Kidney (tissue), 14 donors: Measurements from ENCODE around the gene TRAF7. TPM values are rescaled to one million over a fixed set of nuclear protein-coding genes. Genes with fewer than 3 reads are reported as not detected.

ENCODE experiments used
- DNase-seq, 5 donors: peaks; one replicate each; pipeline ENCODE4 v3.0.0-alpha.2; 2013 to 2020
- FAIRE-seq: peaks from 2 replicates; lab custom pipeline; 2012; peaks lifted over from hg19 to GRCh38; lab: Jason Lieb, UNC
- H3K27ac ChIP-seq, 2 donors: one replicate each; pipeline ENCODE4 v1.7.0; 2013; ENCODE audit warnings: low read depth in 2 of 2, low read length in 2 of 2, inconsistent platforms in 1 of 2
- H3K27me3 ChIP-seq: one replicate; pipeline ENCODE4 v1.7.1; 2013; ENCODE audit warnings: low read length, inconsistent platforms; ENCODE audit not compliant: control insufficient read depth, insufficient read depth
- H3K36me3 ChIP-seq, 3 donors: one replicate each; pipeline versions ENCODE4 v1.7.0 to v1.7.1; 2013; ENCODE audit warnings: low read length in 3 of 3, control low read depth in 1 of 3, inconsistent platforms in 1 of 3; ENCODE audit not compliant: insufficient read depth in 3 of 3, control insufficient read depth in 2 of 3
- H3K4me1 ChIP-seq, 3 donors: one replicate each; pipeline versions ENCODE4 v1.7.0 to v1.7.1; 2013; ENCODE audit warnings: low read length in 3 of 3, inconsistent platforms in 1 of 3, low read depth in 1 of 3; ENCODE audit not compliant: control insufficient read depth in 2 of 3, insufficient read depth in 2 of 3
- H3K4me3 ChIP-seq, 3 donors: one replicate each; pipeline versions ENCODE4 v1.7.0 to v1.8.1; 2013; ENCODE audit warnings: low read length in 3 of 3, control low read depth in 1 of 3, inconsistent platforms in 1 of 3
- H3K9ac ChIP-seq, 3 donors: one replicate each; pipeline versions ENCODE4 v1.7.0 to v1.7.1; 2013; ENCODE audit warnings: low read length in 3 of 3, control low read depth in 1 of 3, inconsistent platforms in 1 of 3
- H3K9me3 ChIP-seq, 3 donors: one replicate each; pipeline versions ENCODE4 v1.7.0 to v1.7.1; 2013; ENCODE audit warnings: low read length in 3 of 3, control low read depth in 1 of 3, inconsistent platforms in 1 of 3; ENCODE audit not compliant: control insufficient read depth in 2 of 3, insufficient read depth in 1 of 3
- CTCF ChIP-seq: IDR thresholded peaks from 3 replicates; pipeline ENCODE4 v1.5.1; 2012; ENCODE audit warnings: mild to moderate bottlenecking, moderate library complexity, borderline replicate concordance; ENCODE audit not compliant: insufficient read depth; ENCODE audit errors: extremely low read depth
- intact Hi-C: fragments of 100-400 bp; cut with DNase I; formaldehyde crosslinking; loops from one replicate; pipeline ENCODE4 v1.11.1; 2022
- polyA plus RNA-seq: library from polyadenylated mRNA; stranded (reverse); fragments of 350-450 nt; fragmentation: Illumina TruSeq; extraction: RNeasy Lipid Tissue Mini Kit (QIAGEN cat#74804); gene quantifications from one replicate; pipeline ENCODE4 v1.2.3, GENCODE V29; 2014; ENCODE audit warnings: low read depth, low replicate concordance; ENCODE audit not compliant: insufficient read depth
- total RNA-seq: library from RNA; stranded (reverse); fragmentation: NEBNext Ultra II Directional; extraction: Animal tissue kit (Norgen Biotek cat#: 25700); gene quantifications from one replicate; pipeline ENCODE4 v1.2.1, GENCODE V29; 2021
- donor health status: control.
- donor health status: control.
- donor health status: control.
- donor health status: control.
- donor health status: control.
- donor health status: DM: yes; HTN: yes; CAD: no.
- donor health status: Normal renal cell carcinoma (clear cell type).

The TRAF7 gene
- total and polyA plus RNA-seq, 2 donors from 2014 or later, result 26.1 to 66.8 TPM

- DNase-seq, result no peak
- Histone ChIP-seq H3K4me3 (no peak overlapping the region), H3K4me1 (no peaks in the 10 kb centered on the region), H3K36me3 (peaks cover 0 to 14% (median 12%) of the 10 kb centered on the region in 3 donors), H3K9me3 (no peaks in the 10 kb centered on the region), H3K9ac (no peak overlapping the region), H3K27me3 (no peaks in the 10 kb centered on the region), H3K27ac (no peak overlapping the region)
- intact Hi-C loops, result no loop called here
- TF ChIP-seq CTCF, result no peak
- FAIRE-seq, result no peak
Observed at GRCh38 chr16:2174396-2175131, 19.0 kb downstream of the TRAF7 start.

DNA sequence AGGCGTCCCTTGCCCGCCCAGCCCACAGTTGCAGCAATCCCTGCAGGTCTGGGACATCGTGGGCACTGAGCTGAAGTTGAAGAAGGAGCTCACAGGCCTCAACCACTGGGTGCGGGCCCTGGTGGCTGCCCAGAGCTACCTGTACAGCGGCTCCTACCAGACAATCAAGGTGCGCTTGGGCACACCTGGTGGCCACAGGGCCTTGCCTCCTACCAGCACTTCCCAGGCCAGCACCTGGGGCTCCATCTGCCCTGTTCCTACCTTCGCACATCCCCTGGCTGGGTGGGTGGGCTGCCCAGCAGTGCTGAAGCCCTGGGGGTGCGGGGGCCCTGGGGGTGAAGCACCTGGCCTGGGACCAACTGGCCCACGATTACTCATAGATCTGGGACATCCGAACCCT is 19.9 kb downstream of the TRAF7 start:
- Histone ChIP-seq H3K9me3 (no peaks in the 10 kb centered on the region), H3K27me3 (no peaks in the 10 kb centered on the region), H3K4me1 (no peaks in the 10 kb centered on the region), H3K36me3 (peaks cover 0 to 14% (median 12%) of the 10 kb centered on the region in 3 donors), H3K4me3 (no peak overlapping the region), H3K27ac (no peak overlapping the region), H3K9ac (no peak overlapping the region)
- no peak for TF ChIP-seq CTCF
- FAIRE-seq (no peak), DNase-seq (no peak)
- intact Hi-C loops, result no loop called here

DNA sequence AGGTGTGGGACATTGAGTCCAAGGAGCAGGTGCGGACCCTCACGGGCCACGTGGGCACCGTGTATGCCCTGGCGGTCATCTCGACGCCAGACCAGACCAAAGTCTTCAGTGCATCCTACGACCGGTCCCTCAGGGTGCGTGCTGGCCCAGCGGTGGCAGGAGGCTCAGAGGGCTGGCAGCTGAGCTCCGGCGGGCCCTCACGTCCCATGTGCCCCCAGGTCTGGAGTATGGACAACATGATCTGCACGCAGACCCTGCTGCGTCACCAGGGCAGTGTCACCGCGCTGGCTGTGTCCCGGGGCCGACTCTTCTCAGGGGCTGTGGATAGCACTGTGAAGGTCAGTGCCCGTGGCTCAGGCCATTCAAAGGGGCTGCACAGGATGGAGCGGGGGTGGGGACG is 20.5 kb downstream of the TRAF7 start:
- intact Hi-C loops, result no loop called here
- DNase-seq (no peak), FAIRE-seq (no peak)
- Histone ChIP-seq H3K9ac (no peak overlapping the region), H3K9me3 (no peaks in the 10 kb centered on the region), H3K4me3 (no peak overlapping the region), H3K4me1 (no peaks in the 10 kb centered on the region), H3K27ac (no peak overlapping the region), H3K36me3 (peaks cover 0 to 14% (median 12%) of the 10 kb centered on the region in 3 donors), H3K27me3 (no peaks in the 10 kb centered on the region)
- TF ChIP-seq CTCF, result no peak

GRCh38 chr16:2177101-2177500 is 21.5 kb downstream of the TRAF7 start:
- Histone ChIP-seq H3K27ac (no peak overlapping the region), H3K27me3 (no peaks in the 10 kb centered on the region), H3K9ac (no peak overlapping the region), H3K4me1 (no peaks in the 10 kb centered on the region), H3K9me3 (no peaks in the 10 kb centered on the region), H3K4me3 (no peak overlapping the region), H3K36me3 (peaks cover 0 to 14% (median 12%) of the 10 kb centered on the region in 3 donors)
- intact Hi-C loops, result no loop called here
- FAIRE-seq (no peak), DNase-seq (no peak)
- TF ChIP-seq CTCF, result no peak
